HUES48 (cell line): ENCODE measurements around the gene SEMA3C.
A peak's percentile ranks its signal among the peaks of the same experiment; 100 is the strongest.

Experiments used
- H3K27ac ChIP-seq: one replicate; pipeline ENCODE4 v1.7.0; 2013; ENCODE audit warnings: low read depth, low read length, inconsistent platforms
- H3K27me3 ChIP-seq: 2 replicates; pipeline ENCODE4 v1.6.1; 2013; ENCODE audit warnings: mild to moderate bottlenecking, low read length; ENCODE audit not compliant: control insufficient read depth, insufficient read depth
- H3K36me3 ChIP-seq: 2 replicates; pipeline ENCODE4 v1.6.1; 2013; ENCODE audit warnings: low read length; ENCODE audit not compliant: control insufficient read depth, insufficient read depth
- H3K4me1 ChIP-seq: 2 replicates; pipeline ENCODE4 v1.6.1; 2013; ENCODE audit warnings: mild to moderate bottlenecking, low read length; ENCODE audit not compliant: control insufficient read depth, insufficient read depth
- H3K4me3 ChIP-seq: 2 replicates; pipeline ENCODE4 v1.5.1; 2013; ENCODE audit warnings: mild to moderate bottlenecking, low read depth, low read length
- H3K9ac ChIP-seq: 2 replicates; pipeline ENCODE4 v1.6.1; 2013; ENCODE audit warnings: mild to moderate bottlenecking, low read depth, low read length, moderate library complexity
- H3K9me3 ChIP-seq: 2 replicates; pipeline ENCODE4 v1.6.1; 2013; ENCODE audit warnings: low read length; ENCODE audit not compliant: control insufficient read depth, insufficient read depth

The SEMA3C gene

GRCh38 chr7:80885757-80886156 lies 33.1 kb downstream of the SEMA3C start:
- Histone ChIP-seq H3K9me3 (no peaks in the 10 kb centered on the region), H3K9ac (no peak overlapping the region), H3K36me3 (no peaks in the 10 kb centered on the region), H3K27ac (no peak overlapping the region), H3K27me3 (no peaks in the 10 kb centered on the region), H3K4me1 (peaks cover 3% of the 10 kb centered on the region; the same call in 1 of the 2 replicates), H3K4me3 (no peak overlapping the region)

- Histone ChIP-seq H3K4me1 (peaks cover 3% of the 10 kb centered on the region; the same call in 1 of the 2 replicates), H3K4me3 (no peak overlapping the region), H3K27ac (no peak overlapping the region), H3K36me3 (no peaks in the 10 kb centered on the region), H3K9ac (no peak overlapping the region), H3K9me3 (no peaks in the 10 kb centered on the region), H3K27me3 (no peaks in the 10 kb centered on the region)
Measured at GRCh38 chr7:80884511-80885195, 34.2 kb downstream of the SEMA3C start.

- peak overlapping the region; percentile 61 for H3K27ac ChIP-seq
- no peaks in the 10 kb centered on the region for H3K27me3 ChIP-seq
- H3K9ac ChIP-seq = no peak overlapping the region
- H3K4me1 ChIP-seq = peaks cover 3% of the 10 kb centered on the region; the same call in 1 of the 2 replicates
- H3K4me3 ChIP-seq = no peak overlapping the region
- no peaks in the 10 kb centered on the region for H3K9me3 ChIP-seq
- no peaks in the 10 kb centered on the region for H3K36me3 ChIP-seq
Measured at GRCh38 chr7:80883154-80884025, 35.5 kb downstream of the SEMA3C start.

- no peak overlapping the region for H3K27ac ChIP-seq
- no peaks in the 10 kb centered on the region for H3K36me3 ChIP-seq
- no peak overlapping the region for H3K9ac ChIP-seq
- H3K4me3 ChIP-seq = no peak overlapping the region
- H3K4me1 ChIP-seq = peaks cover 3% of the 10 kb centered on the region; the same call in 1 of the 2 replicates
- no peaks in the 10 kb centered on the region for H3K27me3 ChIP-seq
- no peaks in the 10 kb centered on the region for H3K9me3 ChIP-seq
Measured at GRCh38 chr7:80882213-80882801, 36.5 kb downstream of the SEMA3C start.

DNA sequence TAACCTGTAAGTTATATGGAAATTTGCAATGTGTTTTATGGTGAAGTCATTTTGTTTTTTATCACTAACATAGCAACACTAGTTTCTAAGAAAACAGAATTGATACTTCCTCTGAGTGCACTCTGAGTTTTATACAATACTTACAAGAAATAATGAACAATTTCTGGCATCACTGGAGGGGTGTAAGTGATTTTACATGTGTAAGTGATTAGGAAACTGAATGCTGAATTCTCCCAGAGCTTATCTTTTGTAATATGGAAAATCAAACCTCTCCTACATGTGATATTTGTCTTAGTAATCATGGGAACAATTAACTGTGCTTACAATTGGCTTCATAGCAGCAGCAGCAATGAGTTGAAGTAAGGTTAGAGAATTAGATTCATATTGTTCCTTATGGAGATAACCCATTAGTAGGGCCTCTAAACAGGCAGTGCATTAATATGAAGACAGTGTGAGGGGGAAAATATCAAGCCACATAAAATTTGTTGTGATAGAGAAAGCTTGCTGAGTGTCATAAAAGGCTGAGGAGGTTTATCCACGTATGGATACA lies 37.4 kb downstream of the SEMA3C start:
- Histone ChIP-seq H3K4me1 (peaks cover 3% of the 10 kb centered on the region; the same call in 1 of the 2 replicates), H3K4me3 (no peak overlapping the region), H3K9ac (no peak overlapping the region), H3K27ac (no peak overlapping the region), H3K36me3 (no peaks in the 10 kb centered on the region), H3K27me3 (no peaks in the 10 kb centered on the region), H3K9me3 (no peaks in the 10 kb centered on the region)

- H3K27me3 ChIP-seq = no peaks in the 10 kb centered on the region
- H3K27ac ChIP-seq = no peak overlapping the region
- H3K4me1 ChIP-seq = peaks cover 3% of the 10 kb centered on the region; the same call in 1 of the 2 replicates
Measured at GRCh38 chr7:80879849-80880248, 39.0 kb downstream of the SEMA3C start.

GRCh38 chr7:80876894-80877414 lies 41.9 kb downstream of the SEMA3C start:
- H3K27ac ChIP-seq = no peak overlapping the region
- no peaks in the 10 kb centered on the region for H3K9me3 ChIP-seq
- no peaks in the 10 kb centered on the region for H3K27me3 ChIP-seq
- H3K4me1 ChIP-seq = no peaks in the 10 kb centered on the region
- no peak overlapping the region for H3K9ac ChIP-seq
- H3K36me3 ChIP-seq = no peaks in the 10 kb centered on the region
- H3K4me3 ChIP-seq = no peak overlapping the region

More at GRCh38 chr7:80879849-80880248, 39.0 kb downstream of the SEMA3C start:
- Histone ChIP-seq H3K36me3 (no peaks in the 10 kb centered on the region), H3K9ac (no peak overlapping the region), H3K4me3 (no peak overlapping the region), H3K9me3 (no peaks in the 10 kb centered on the region)

GRCh38 chr7:80875537-80876120 lies 43.2 kb downstream of the SEMA3C start:
- H3K27me3 ChIP-seq = no peaks in the 10 kb centered on the region
- H3K27ac ChIP-seq = no peak overlapping the region
- H3K36me3 ChIP-seq = no peaks in the 10 kb centered on the region
- H3K4me1 ChIP-seq = no peaks in the 10 kb centered on the region
- no peak overlapping the region for H3K4me3 ChIP-seq
- no peak overlapping the region for H3K9ac ChIP-seq
- no peaks in the 10 kb centered on the region for H3K9me3 ChIP-seq

DNA sequence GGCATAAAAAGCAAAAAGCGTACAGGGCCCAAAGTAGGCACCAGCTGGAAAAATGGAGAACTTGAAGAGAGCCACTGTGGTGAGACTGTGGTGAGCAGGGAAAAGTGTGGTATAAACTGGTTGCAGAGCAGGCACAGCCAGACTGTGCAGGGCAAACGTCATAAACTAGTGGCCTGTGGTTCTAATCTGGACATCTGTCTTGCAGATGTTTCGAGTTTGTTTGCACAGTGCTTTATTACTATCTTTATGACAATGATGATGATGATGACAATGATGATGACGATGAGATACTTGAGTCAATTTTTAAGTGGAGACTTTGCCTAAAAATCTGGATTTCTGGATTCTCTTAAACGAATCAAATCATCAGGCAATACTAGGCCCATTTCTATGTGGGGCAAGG lies 45.7 kb downstream of the SEMA3C start:
- H3K36me3 ChIP-seq = no peaks in the 10 kb centered on the region
- no peaks in the 10 kb centered on the region for H3K4me1 ChIP-seq
- H3K27ac ChIP-seq = no peak overlapping the region
- no peak overlapping the region for H3K9ac ChIP-seq
- no peaks in the 10 kb centered on the region for H3K9me3 ChIP-seq
- H3K4me3 ChIP-seq = no peak overlapping the region
- no peaks in the 10 kb centered on the region for H3K27me3 ChIP-seq

DNA sequence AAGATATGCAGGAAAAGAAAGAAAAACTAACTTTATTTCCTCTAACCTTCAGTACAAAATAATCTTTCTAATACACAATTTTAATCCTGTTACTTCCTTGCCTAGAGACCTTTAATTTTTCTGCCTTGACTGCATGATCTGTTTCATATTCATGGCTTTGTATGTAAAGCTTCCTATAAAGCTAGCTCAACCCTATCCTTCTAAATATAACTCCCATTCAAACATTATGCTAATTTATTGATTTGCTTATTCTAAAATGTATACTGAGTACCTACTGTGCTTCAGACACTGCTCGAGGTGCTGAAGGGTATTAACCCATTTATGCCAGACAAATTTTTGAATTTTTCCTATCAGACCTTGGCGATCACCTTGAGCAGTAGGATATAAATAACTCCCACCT lies 47.6 kb downstream of the SEMA3C start:
- Histone ChIP-seq H3K4me1 (no peaks in the 10 kb centered on the region), H3K9ac (no peak overlapping the region), H3K27ac (no peak overlapping the region), H3K9me3 (no peaks in the 10 kb centered on the region), H3K4me3 (no peak overlapping the region), H3K36me3 (no peaks in the 10 kb centered on the region), H3K27me3 (no peaks in the 10 kb centered on the region)
